Activated CD8-positive, alpha-beta T cell treated with anti-CD3 and anti-CD28 coated beads for 36 hours (primary cell): ENCODE data around the gene AGXT. TPM values are rescaled to one million over a fixed set of nuclear protein-coding genes. Genes with fewer than 3 reads are reported as not detected.

Experiments used
- ATAC-seq: fragments of 200-7000 bp; cut with Tn5 transposase; one replicate; pipeline ENCODE4 v1.10.0; 2021; ENCODE audit warnings: mild to moderate bottlenecking, moderate library complexity
- CTCF ChIA-PET: fragments of 350-600 bp; sonication (Branson Sonifier 250); formaldehyde crosslinking; loops from one replicate; lab custom pipeline; 2021; ENCODE audit warnings: antibody characterized with exemption; lab: Charles Lee
- POLR2A ChIA-PET: fragments of 350-600 bp; sonication (Branson Sonifier 250); formaldehyde crosslinking; loops from one replicate; lab custom pipeline; 2021; ENCODE audit warnings: antibody characterized with exemption; lab: Charles Lee
- DNase-seq: peaks from one replicate; pipeline ENCODE4 v3.0.0-alpha.2; 2020
- H3K27ac Mint-ChIP-seq: one replicate; pipeline ENCODE4 v1.8.0; 2021; ENCODE audit warnings: mild to moderate bottlenecking, mixed read lengths
- H3K27me3 Mint-ChIP-seq: one replicate; pipeline ENCODE4 v1.8.0; 2021; ENCODE audit warnings: mixed read lengths
- H3K36me3 Mint-ChIP-seq: one replicate; pipeline ENCODE4 v1.8.0; 2021; ENCODE audit warnings: low read depth, mixed read lengths
- H3K4me1 Mint-ChIP-seq: one replicate; pipeline ENCODE4 v1.8.0; 2021; ENCODE audit warnings: low read depth, mixed read lengths
- H3K4me3 Mint-ChIP-seq: one replicate; pipeline ENCODE4 v1.8.0; 2021; ENCODE audit warnings: mild to moderate bottlenecking, moderate library complexity, mixed read lengths
- H3K9me3 Mint-ChIP-seq: one replicate; pipeline ENCODE4 v1.8.0; 2021; ENCODE audit warnings: mixed read lengths
- CTCF ChIP-seq: fragments of 200-600 bp; IDR thresholded peaks from one replicate; pipeline ENCODE4 v1.8.0; 2022; ENCODE audit warnings: antibody characterized with exemption, mild to moderate bottlenecking
- intact Hi-C: fragments of 100-400 bp; cut with micrococcal nuclease; formaldehyde crosslinking; loops from one replicate; pipeline ENCODE4 v1.10.0; 2022
- total RNA-seq, 2 experiments: library from RNA; stranded (reverse); gene quantifications; one replicate each; pipeline ENCODE4 v1.2.3, GENCODE V29; 2021

Gene AGXT
- total RNA-seq, 2 experiments from 2014 or later, result not detected

GRCh38 chr2:240873098-240873788 lies 4.6 kb downstream of the AGXT start:
- POLR2A ChIA-PET, result no interaction called here
- H3K4me3 Mint-ChIP-seq, result no peak overlapping the region
- intact Hi-C loops, result no loop called here
- CTCF ChIA-PET, result no interaction called here
- no peak overlapping the region for H3K27ac Mint-ChIP-seq
- H3K36me3 Mint-ChIP-seq, result no peaks in the 10 kb centered on the region
- H3K9me3 Mint-ChIP-seq, result no peaks in the 10 kb centered on the region
- no peaks in the 10 kb centered on the region for H3K27me3 Mint-ChIP-seq
- no peak for ATAC-seq
- DNase-seq, result no peak
- TF ChIP-seq CTCF, result no peak
- no peaks in the 10 kb centered on the region for H3K4me1 Mint-ChIP-seq

GRCh38 chr2:240873805-240874714 lies 5.4 kb downstream of the AGXT start:
- no peak for TF ChIP-seq CTCF
- ATAC-seq (no peak), DNase-seq (no peak)
- H3K36me3 Mint-ChIP-seq, result no peaks in the 10 kb centered on the region
- no peaks in the 10 kb centered on the region for H3K27me3 Mint-ChIP-seq
- CTCF ChIA-PET, result interaction anchor here (0.7 kb wide), 1 partner anchor 12 kb away, joined by 3 read pairs; no protein-coding TSS in a partner anchor
- no peak overlapping the region for H3K4me3 Mint-ChIP-seq
- POLR2A ChIA-PET, result no interaction called here
- no peaks in the 10 kb centered on the region for H3K4me1 Mint-ChIP-seq
- H3K9me3 Mint-ChIP-seq, result no peaks in the 10 kb centered on the region
- no peak overlapping the region for H3K27ac Mint-ChIP-seq
- intact Hi-C loops, result no loop called here

- POLR2A ChIA-PET, result no interaction called here
- Mint-ChIP-seq H3K4me1 (no peaks in the 10 kb centered on the region), H3K27ac (no peak overlapping the region), H3K27me3 (no peaks in the 10 kb centered on the region), H3K9me3 (no peaks in the 10 kb centered on the region), H3K36me3 (no peaks in the 10 kb centered on the region), H3K4me3 (no peak overlapping the region)
- intact Hi-C loops, result no loop called here
- ATAC-seq (no peak), DNase-seq (no peak)
- CTCF ChIA-PET, result interaction anchor here (0.7 kb wide), 1 partner anchor 12 kb away, joined by 3 read pairs; no protein-coding TSS in a partner anchor
- TF ChIP-seq CTCF, result no peak
Observed at GRCh38 chr2:240874715-240875227, 6.1 kb downstream of the AGXT start.

GRCh38 chr2:240875228-240876034 lies 6.8 kb downstream of the AGXT start:
- DNase-seq, result no peak

More at GRCh38 chr2:240875228-240876034, 6.8 kb downstream of the AGXT start:
- no peak for ATAC-seq
- Mint-ChIP-seq H3K36me3 (no peaks in the 10 kb centered on the region), H3K27ac (no peak overlapping the region), H3K4me3 (no peak overlapping the region), H3K27me3 (no peaks in the 10 kb centered on the region), H3K9me3 (no peaks in the 10 kb centered on the region), H3K4me1 (no peaks in the 10 kb centered on the region)
- ChIA-PET CTCF (interaction anchor here (0.7 to 1.8 kb wide), 2 partner anchors 13 to 24 kb away, joined by 3 to 6 read pairs; no protein-coding TSS in a partner anchor), POLR2A (no interaction called here)
- intact Hi-C loops, result no loop called here
- TF ChIP-seq CTCF, result no peak
